ENCODE results near the gene OR5K4.
"Not testable (repeated sequence)": the region's sequence is repeated elsewhere in the genome, so short reads cannot be mapped to it uniquely, and the experiment has no call there.

Gene OR5K4

DNA sequence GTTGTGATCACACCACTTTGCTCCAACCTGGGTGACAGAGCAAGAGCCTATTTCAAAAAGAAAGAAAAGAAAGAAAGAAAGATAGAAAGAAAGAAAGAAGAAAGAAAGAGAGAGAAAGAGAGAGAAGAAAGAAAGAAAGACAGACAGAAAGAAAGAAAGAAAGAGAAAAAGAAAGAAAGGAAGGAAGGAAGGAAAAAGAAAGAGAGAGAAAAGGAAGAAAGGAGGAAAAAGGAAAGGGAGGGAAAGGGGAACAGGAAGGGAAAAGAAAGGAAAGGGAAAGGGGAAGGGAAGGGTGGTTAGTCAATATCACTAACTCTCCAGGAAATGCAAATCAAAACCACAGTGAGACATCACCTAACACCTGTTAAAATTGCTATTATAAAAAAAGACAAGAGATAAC, 18.2 kb downstream of the OR5K4 start:
- DNase-seq (ENCODE audit: low read depth): no peak

DNA sequence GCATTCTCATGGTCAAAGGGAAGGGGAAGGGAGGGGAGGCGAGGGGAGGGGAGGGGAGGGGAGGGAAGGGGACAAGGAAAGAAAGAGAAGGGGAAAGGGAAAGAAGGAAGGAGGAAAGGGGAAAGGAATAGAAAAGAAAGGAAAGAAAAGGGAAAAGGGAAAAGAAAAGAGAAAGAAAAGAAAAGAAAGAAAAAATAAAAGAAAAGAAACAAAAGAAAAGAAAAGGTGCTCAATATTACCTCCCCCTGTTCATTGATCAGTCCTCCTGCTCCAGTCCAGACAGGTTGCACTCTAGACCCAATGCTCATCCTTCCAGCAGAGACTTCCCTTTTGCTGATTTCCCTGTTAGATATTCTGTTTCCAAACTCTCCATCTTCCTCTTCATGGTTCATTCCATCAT, 18.8 kb downstream of the OR5K4 start:
- no peak for DNase-seq (ENCODE audit: low read depth)

DNA sequence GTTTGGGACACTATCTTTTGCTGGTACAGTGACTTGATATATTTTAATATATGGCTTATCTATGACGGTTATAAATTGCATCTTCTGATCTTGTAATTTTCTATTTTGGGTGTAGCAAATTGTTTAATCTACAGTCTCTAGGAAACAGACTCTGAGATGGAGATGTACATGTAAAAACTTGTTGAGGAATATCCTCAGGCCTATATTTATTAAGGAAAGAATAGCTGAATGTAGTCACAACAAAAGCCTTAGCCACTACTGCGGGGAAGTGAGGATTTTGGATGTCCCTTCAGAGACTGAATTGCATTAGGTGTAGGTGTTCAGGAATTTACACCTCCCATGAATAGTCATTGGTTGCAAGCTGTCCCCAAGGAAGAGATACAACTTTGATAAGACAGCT, 23.0 kb downstream of the OR5K4 start:
- DNase-seq (ENCODE audit: low read depth): no peak

DNA sequence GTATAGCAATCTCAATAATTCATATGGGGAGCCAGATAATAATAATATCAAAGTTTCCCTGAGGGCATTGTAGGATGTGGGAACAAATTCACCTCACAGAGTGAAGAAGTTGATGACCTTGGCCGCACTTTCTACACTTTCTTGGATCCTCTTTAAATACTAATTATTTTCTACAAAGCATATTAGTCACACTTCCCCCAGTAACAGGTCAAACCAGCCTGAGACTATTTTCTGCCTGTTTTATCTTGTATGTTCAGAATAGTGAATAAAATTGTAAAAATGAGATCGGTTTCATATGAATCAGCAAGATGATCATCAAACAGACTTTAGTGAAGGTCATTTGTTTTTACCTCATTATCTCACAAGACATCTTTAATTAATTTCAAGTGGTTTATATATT, 34.5 kb downstream of the OR5K4 start:
- no peak for DNase-seq (ENCODE audit: low read depth)

- DNase-seq (ENCODE audit: low read depth): no peak
Observed at GRCh38 chr3:98390366-98390765, 36.7 kb downstream of the OR5K4 start, which contains the start of gene OR5K3. Gene OR5K3 (plus strand): TSS chr3:98390666. CDS start chr3:98390666, 0 bp downstream.

DNA sequence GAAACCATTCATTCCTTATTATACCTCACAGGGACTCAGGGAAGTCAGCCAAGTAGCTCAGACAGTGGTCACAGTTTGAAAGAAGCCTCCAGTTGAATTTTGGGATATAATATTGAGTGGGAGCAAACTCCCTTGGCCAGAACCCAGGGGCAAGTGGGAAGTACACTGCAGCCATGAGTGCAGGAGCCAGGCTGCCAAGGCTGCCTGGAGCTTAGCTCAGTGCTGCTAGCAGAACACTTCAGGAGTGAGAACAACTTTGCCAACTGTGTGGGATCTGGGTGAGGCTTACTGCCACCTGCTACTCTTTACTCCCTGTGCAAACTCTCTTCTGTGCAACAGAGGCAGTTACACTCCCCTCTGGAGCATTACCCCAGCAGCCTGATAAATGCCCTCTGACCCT, 41.4 kb downstream of the OR5K4 start:
- DNase-seq (ENCODE audit: low read depth): no peak

DNA sequence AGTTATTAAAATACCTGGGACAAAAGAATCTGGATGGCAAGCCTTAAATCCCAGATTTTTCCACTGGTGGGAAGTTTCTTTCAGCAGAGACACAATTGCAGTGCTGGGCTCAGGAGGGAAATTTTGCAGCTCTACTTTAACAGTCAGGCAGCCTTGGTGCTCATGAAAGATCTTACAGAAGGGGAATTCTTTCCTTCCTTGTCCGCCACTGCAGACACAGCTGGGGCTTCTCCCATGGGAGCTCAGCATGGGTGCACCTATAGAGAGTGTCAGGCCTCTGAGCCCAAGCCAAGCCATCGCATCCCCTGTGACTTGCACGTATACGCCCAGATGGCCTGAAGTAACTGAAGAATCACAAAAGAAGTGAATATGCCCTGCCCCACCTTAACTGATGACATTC, 42.8 kb downstream of the OR5K4 start:
- DNase-seq (ENCODE audit: low read depth): not testable (repeated sequence)

DNA sequence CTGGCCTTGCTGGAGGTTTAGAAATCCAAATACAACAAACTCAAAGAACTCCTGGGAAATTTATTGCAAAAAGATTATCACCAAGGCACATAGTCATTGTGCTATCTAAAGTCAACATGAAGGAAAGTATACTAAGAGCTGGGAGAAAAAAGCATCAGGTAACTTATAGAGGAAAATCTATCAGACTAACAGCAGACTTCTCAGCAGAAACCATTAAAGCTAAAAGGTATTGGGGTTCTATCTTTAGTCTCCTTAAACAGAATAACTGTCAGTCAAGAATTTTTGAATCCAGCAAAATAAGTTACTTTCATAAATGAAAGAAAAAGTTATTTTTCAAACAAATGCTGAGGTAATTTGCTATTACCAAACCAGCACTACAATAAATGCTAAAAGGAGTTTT, 44.9 kb downstream of the OR5K4 start:
- DNase-seq (ENCODE audit: low read depth): no peak

- DNase-seq (ENCODE audit: low read depth): no peak
Observed at GRCh38 chr3:98402507-98402906, 48.9 kb downstream of the OR5K4 start.

DNA sequence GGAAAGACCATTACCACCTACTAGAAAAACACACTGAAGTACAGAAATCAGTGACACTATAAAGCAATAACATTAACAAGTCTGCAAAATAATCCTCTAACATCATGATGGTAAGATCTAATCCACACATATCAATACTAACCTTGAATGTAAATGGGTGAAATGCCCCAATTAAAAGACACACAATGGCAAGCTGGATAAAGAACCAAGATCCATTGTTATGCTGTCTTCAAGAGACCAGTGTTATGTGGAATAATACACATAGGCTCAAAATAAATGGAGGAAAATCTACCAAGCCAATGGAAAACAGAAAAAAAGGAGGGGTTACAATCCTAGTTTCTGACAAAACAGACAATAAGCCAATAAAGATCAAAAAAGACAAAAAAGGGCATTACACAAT, 50.4 kb downstream of the OR5K4 start:
- DNase-seq (ENCODE audit: low read depth): no peak

Data from stromal cell of bone marrow (primary cell).